ENCODE results near the gene TNNC1.

TNNC1 gene

GRCh38 chr3:52442409-52443267, 11.2 kb downstream of the TNNC1 start:
- Mint-ChIP-seq H3K27ac (no peak overlapping the region), H3K4me1 (peaks cover 14% of the 10 kb centered on the region), H3K4me3 (no peak overlapping the region), H3K36me3 (no peaks in the 10 kb centered on the region), H3K9me3 (no peaks in the 10 kb centered on the region)
- DNase-seq (ENCODE audit: low spot score in 2 of 2) (no peak), ATAC-seq (no peak)

DNA sequence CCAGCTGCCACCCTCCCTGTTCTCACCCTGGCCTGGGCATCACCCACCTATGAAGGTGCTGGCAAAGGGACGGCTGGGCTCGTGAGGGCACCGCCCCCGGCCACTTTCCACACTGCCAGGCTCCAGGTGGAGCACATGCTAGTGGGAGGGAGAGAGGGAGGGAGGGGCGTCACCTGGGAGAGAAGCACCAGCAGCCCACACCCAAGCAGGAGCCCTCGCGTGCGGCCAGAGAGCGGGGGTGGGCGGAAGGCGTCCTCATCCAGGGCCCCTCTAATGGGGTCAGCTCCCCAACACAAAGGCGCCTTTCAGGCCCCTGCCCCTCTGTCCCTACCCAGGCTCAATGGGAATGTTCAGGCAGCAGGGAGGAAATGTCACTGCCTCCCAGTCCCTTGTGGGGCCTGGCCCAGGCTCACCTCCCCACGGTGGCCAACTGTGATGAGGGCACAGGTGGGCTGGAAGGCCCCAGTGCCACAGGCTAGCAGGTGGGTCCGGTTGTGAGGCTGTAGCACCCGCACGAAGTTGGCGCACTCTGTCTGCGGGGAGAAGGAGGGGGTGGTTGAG, 12.0 kb downstream of the TNNC1 start:
- Mint-ChIP-seq H3K4me3 (no peak overlapping the region), H3K4me1 (peaks cover 9% of the 10 kb centered on the region), H3K9me3 (no peaks in the 10 kb centered on the region), H3K27ac (no peak overlapping the region), H3K36me3 (no peaks in the 10 kb centered on the region)
- ATAC-seq (no peak), DNase-seq (ENCODE audit: low spot score in 2 of 2) (no peak)

GRCh38 chr3:52441091-52441771, 12.6 kb downstream of the TNNC1 start:
- Mint-ChIP-seq H3K9me3 (no peaks in the 10 kb centered on the region), H3K36me3 (no peaks in the 10 kb centered on the region), H3K4me1 (peaks cover 8% of the 10 kb centered on the region), H3K4me3 (no peak overlapping the region), H3K27ac (no peak overlapping the region)
- ATAC-seq (no peak), DNase-seq (ENCODE audit: low spot score in 2 of 2) (no peak)

DNA sequence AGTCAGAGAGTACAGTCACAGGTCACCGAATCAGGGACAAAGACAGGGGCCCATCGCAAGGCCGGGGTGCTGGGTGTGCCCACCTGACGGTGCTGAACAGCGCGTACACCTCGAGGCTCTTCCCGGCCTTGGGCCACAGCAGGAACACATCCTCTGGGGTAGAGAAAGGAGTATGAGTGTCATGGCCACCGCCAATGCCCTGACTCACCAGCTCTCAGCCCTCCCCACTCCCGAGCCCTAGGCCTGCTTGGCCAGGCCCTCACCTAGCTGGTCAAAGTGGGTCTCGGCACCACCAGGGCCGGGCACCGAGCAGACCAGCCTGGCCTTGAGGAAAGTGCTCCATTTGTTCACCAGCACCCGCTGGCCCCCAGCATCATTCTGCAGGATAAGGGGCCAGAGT, 13.2 kb downstream of the TNNC1 start:
- DNase-seq (ENCODE audit: low spot score in 2 of 2) (no peak), ATAC-seq (no peak)
- Mint-ChIP-seq H3K9me3 (no peaks in the 10 kb centered on the region), H3K4me1 (peaks cover 8% of the 10 kb centered on the region), H3K4me3 (no peak overlapping the region), H3K27ac (peak overlapping the region; percentile 45), H3K36me3 (no peaks in the 10 kb centered on the region)

DNA sequence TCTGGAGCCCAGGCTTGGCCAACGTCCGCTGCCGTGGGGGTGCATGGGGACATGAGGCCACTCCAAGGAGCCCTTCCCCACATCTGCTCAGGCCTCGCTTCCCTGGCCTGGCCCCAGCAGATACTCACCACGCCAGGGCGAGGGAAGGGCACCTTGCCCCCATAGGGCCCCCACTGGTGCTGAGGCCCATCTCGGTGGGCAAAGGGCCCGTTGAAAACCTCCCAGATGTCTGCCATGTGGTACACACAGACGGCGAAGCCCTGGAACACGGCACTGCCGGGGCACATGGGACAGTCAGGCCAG, 13.6 kb downstream of the TNNC1 start:
- H3K27ac Mint-ChIP-seq: peak overlapping the region; percentile 45
- ATAC-seq (no peak), DNase-seq (ENCODE audit: low spot score in 2 of 2) (no peak)
- H3K9me3 Mint-ChIP-seq: no peaks in the 10 kb centered on the region
- H3K36me3 Mint-ChIP-seq: no peaks in the 10 kb centered on the region
- peaks cover 4% of the 10 kb centered on the region for H3K4me1 Mint-ChIP-seq
- H3K4me3 Mint-ChIP-seq: no peak overlapping the region

GRCh38 chr3:52439426-52440248, 14.2 kb downstream of the TNNC1 start:
- Mint-ChIP-seq H3K4me3 (no peak overlapping the region), H3K9me3 (no peaks in the 10 kb centered on the region), H3K27ac (no peak overlapping the region), H3K4me1 (no peaks in the 10 kb centered on the region), H3K36me3 (no peaks in the 10 kb centered on the region)
- DNase-seq (ENCODE audit: low spot score in 2 of 2) (no peak), ATAC-seq (no peak)

DNA sequence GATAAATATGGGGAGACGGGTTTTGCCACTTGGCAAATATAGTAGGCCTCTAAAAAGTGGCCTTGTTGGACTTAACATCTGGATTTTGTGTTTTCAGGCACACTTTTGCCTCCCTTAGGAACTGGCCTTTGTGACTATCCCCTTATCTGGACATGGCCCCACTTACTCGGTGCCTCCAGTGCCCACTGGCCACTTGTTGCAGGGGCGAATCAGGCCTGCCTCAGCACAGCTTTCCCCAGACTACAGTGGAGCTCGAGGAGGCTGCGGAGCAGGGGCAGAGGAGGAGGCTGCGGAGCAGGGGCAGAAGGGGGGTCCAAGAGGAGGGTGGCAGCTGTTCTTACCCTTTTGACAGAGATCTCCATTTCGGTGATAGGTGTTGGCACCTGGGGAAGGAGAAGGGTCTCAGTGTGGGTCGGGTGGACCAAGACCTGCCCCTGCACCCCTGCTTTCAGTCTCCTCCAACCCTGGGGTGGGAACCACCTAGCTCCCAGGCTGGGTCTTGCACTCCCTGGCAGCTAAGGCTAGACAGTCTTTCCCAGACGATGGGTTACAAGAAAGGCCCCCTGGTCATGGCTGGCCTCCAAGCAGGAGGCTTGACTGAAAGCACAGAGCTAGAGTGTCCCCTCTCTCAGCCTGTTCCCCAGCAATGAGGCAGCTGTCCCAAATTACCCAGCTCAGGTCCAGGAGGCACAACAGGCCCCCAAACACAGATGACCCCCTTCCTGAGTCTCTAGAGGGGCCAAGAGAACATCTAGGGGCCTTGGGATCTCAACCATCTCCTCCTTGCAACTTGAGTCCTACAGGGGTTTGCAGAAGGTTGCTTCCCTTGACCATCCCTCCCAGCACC, 15.0 kb downstream of the TNNC1 start:
- no peak for DNase-seq (ENCODE audit: low spot score in 2 of 2)
- H3K9me3 Mint-ChIP-seq: no peaks in the 10 kb centered on the region
- no peak overlapping the region for H3K4me3 Mint-ChIP-seq
- no peak for ATAC-seq
- no peak overlapping the region for H3K27ac Mint-ChIP-seq
- no peaks in the 10 kb centered on the region for H3K4me1 Mint-ChIP-seq
- H3K36me3 Mint-ChIP-seq: no peaks in the 10 kb centered on the region

- Mint-ChIP-seq H3K4me1 (no peaks in the 10 kb centered on the region), H3K36me3 (no peaks in the 10 kb centered on the region), H3K4me3 (no peak overlapping the region), H3K9me3 (no peaks in the 10 kb centered on the region), H3K27ac (no peak overlapping the region)
- ATAC-seq (no peak), DNase-seq (ENCODE audit: low spot score in 2 of 2) (no peak)
These were observed 15.8 kb downstream of the TNNC1 start for GRCh38 chr3:52438104-52438376.

- Mint-ChIP-seq H3K9me3 (no peaks in the 10 kb centered on the region), H3K36me3 (no peaks in the 10 kb centered on the region), H3K27ac (peak overlapping the region; percentile 43), H3K4me3 (no peak overlapping the region), H3K4me1 (no peaks in the 10 kb centered on the region)
- DNase-seq (ENCODE audit: low spot score in 2 of 2) (no peak), ATAC-seq (no peak)
These were observed 16.3 kb downstream of the TNNC1 start for GRCh38 chr3:52437326-52438103.

DNA sequence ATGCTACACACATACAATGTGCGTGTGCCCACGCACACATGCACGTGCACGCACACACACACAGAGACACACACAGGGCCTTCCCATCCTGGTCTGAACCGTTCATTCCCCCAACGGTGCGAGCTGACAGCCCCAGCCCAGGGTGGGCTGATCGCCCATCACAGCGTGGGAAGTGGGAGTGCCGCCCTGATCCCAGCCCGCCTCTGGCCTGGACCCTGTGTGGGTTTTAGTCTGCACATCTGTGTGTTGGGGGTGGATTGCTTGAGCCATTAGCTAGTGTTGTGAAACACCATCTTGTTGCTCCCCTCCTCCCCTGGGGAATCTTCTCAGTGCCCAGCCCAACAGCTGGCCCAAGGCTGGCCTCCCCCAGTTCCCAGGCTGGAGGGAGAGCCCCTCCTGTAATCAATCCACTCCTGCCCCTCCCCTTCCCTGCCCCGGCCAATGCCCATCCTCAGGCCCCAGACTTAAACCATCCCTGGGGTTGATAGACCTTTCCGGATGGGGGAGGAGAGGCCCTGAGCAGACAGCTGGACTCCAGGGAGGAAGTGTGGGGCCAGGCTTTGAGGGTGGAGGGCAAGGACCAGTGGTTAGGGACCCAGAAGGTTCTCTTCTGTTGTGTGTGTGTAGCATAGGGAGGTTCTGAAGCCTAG, 17.2 kb downstream of the TNNC1 start:
- no peak overlapping the region for H3K4me3 Mint-ChIP-seq
- ATAC-seq (no peak), DNase-seq (ENCODE audit: low spot score in 2 of 2) (no peak)
- no peaks in the 10 kb centered on the region for H3K9me3 Mint-ChIP-seq
- H3K4me1 Mint-ChIP-seq: peaks cover 6% of the 10 kb centered on the region
- H3K36me3 Mint-ChIP-seq: no peaks in the 10 kb centered on the region
- H3K27ac Mint-ChIP-seq: peak overlapping the region; percentile 43

DNA sequence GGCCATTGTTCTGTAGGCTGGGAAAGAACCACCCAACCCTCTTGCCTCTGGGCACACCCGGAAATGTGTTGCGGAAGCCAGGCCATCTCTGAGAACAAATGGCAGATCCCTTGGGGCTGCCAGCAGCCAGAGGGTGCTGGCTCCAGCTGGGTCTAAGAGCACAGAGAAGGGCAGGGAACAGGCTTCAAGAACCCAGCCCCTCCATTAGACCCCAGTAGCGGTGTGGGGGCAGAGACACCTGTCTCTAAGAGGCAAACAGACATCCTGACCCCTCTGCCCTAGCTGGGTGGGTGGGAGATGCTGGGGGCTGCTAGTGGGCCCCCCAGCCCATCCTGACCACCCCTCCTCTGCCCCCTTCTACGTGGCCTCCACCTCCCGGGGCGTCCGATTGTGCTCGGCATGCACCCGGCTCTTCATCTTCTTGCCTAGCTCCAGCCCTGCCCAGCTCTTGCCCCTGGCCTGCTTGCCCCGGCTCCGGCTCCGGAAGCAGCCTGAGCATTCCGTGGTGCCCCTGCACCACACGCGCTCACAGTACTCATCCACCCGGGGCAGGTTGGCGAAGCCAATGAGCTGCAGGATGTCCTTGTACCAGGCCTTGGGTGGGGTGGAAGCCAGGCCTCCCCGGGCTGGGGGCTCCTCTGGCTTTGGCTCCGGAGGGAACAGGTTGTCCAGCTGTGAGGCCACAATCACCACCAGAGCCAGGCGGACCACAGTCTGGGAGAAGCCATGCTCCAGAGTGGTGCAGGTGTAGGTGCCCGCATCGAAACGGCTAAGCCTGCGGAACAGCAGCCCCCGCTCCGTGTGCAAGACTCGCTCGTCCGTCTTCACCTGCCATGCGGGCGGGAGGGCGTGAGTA, 18.4 kb downstream of the TNNC1 start:
- Mint-ChIP-seq H3K4me1 (peaks cover 6% of the 10 kb centered on the region), H3K27ac (no peak overlapping the region), H3K9me3 (no peaks in the 10 kb centered on the region), H3K36me3 (no peaks in the 10 kb centered on the region), H3K4me3 (no peak overlapping the region)
- ATAC-seq (no peak), DNase-seq (ENCODE audit: low spot score in 2 of 2) (no peak)

- H3K4me1 Mint-ChIP-seq: peaks cover 6% of the 10 kb centered on the region
- DNase-seq (ENCODE audit: low spot score in 2 of 2): no peak
- H3K36me3 Mint-ChIP-seq: no peaks in the 10 kb centered on the region
- no peak overlapping the region for H3K27ac Mint-ChIP-seq
- ATAC-seq: no peak
- H3K9me3 Mint-ChIP-seq: no peaks in the 10 kb centered on the region
- H3K4me3 Mint-ChIP-seq: no peak overlapping the region
These were observed 19.2 kb downstream of the TNNC1 start for GRCh38 chr3:52434491-52435115.

DNA sequence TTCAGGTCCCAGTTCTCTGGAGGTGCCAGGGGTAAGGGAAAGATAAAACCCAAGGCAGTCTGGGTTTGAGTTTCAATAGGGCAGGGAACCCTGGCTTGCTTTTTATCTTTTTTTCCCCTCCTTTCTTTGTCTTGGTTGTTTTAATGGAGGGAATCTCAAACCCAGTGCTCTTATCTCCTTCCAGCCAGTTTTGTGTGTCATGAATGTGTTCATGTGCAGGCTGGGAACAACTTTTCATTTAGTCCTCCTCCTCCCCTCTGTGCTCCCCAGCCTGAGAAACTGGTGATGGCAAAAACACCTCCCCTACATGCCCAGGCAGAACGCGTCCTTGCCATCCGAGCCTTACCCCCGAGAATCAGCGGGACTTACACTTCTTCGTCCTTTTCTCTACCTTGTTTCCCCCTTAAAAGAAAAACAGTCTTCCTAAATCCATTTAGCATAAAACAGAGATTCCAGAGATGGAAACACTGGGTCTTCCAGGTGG, 19.8 kb downstream of the TNNC1 start:
- Mint-ChIP-seq H3K36me3 (no peaks in the 10 kb centered on the region), H3K4me3 (no peak overlapping the region)

More for the DNA sequence above, 19.8 kb downstream of the TNNC1 start:
- no peak for DNase-seq (ENCODE audit: low spot score in 2 of 2)
- Mint-ChIP-seq H3K4me1 (peaks cover 6% of the 10 kb centered on the region), H3K9me3 (no peaks in the 10 kb centered on the region), H3K27ac (peak overlapping the region; percentile 58)
- ATAC-seq: no peak

All from stimulated activated effector memory CD8-positive, alpha-beta T cell treated with anti-CD3 and anti-CD28 coated beads, Interleukin-12 subunit alpha, Interleukin-12 subunit beta, amount 100 ng/mL, for 72 hours (primary cell).